Sigmoid colon (tissue), 4 donors: ENCODE results near the gene CFI.

Source experiments
- EP300 ChIP-seq, 4 donors: sonication (generic); formaldehyde crosslinking; IDR thresholded peaks; one replicate each; pipeline ENCODE4 v1.6.1; 2017; ENCODE audit warnings: antibody characterized with exemption in 4 of 4
- POLR2A ChIP-seq, 2 donors: fragments of 450-650 bp; IDR thresholded peaks; one replicate each; pipeline ENCODE4 v1.6.1; 2016; ENCODE audit warnings: antibody characterized with exemption in 2 of 2, mild to moderate bottlenecking in 2 of 2, moderate library complexity in 2 of 2
- POLR2AphosphoS5 ChIP-seq, 4 donors: sonication (generic); formaldehyde crosslinking; IDR thresholded peaks; one replicate each; pipeline ENCODE4 v1.6.1; 2017; ENCODE audit warnings: antibody characterized with exemption in 4 of 4
- TF ChIP-seq, protein P1 (sequence below), 4 experiments: fragments of 450-650 bp in 3 of 4; fragments of 200-600 bp in 1 of 4; IDR thresholded peaks; one replicate each; pipeline ENCODE4 v1.5.1; 2016 to 2019; ENCODE audit warnings: antibody characterized with exemption in 4 of 4, mild to moderate bottlenecking in 3 of 4, moderate library complexity in 2 of 4

DNA sequence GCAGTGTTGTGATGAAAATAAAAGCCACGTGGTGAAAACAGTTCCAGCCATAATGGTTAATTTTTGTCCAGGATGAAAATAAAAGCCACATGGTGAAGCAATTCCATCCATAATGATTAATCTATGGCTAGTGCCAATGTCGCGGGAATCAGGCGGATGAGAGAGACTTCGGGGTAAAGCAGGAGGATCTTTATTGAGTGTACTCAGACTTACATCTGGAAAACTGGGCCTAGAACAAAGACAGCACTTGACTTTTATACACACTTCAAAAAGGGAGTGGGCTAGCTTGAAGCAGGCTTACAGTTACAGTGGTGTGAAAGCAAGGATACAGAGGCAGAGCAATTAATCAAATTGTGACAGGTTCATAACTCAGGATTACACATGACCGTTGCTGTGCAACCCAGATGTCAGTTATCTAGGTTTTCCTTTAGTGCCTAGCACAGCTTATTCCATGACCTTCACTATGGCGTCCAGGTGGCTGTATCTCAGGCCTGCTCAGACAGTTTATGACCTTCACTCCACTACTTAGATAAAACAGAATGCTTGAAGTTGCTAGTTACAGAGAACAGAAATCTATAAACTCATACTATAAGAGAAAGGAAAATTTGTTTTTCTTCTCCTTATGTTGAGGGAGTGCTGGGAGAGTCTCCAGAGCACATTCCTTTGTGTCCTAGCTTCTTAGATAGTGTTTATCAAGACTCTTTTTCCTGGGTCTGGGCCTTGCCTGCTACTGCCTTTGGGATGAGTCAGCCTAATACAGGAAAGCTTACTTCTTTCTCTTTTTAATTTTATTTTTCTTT is 66.0 kb downstream of the CFI start:
- TF ChIP-seq, protein P1, sequence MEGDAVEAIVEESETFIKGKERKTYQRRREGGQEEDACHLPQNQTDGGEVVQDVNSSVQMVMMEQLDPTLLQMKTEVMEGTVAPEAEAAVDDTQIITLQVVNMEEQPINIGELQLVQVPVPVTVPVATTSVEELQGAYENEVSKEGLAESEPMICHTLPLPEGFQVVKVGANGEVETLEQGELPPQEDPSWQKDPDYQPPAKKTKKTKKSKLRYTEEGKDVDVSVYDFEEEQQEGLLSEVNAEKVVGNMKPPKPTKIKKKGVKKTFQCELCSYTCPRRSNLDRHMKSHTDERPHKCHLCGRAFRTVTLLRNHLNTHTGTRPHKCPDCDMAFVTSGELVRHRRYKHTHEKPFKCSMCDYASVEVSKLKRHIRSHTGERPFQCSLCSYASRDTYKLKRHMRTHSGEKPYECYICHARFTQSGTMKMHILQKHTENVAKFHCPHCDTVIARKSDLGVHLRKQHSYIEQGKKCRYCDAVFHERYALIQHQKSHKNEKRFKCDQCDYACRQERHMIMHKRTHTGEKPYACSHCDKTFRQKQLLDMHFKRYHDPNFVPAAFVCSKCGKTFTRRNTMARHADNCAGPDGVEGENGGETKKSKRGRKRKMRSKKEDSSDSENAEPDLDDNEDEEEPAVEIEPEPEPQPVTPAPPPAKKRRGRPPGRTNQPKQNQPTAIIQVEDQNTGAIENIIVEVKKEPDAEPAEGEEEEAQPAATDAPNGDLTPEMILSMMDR (IDR thresholded peaks at IDR 0.05): no peak
- TF ChIP-seq POLR2AphosphoS5 (IDR thresholded peaks at IDR 0.05) (no peak), POLR2A (IDR thresholded peaks at IDR 0.05) (no peak), EP300 (IDR thresholded peaks at IDR 0.05) (no peak)
